ENCODE results near the gene KCNK6. TPM values are rescaled to one million over a fixed set of nuclear protein-coding genes. Genes with fewer than 3 reads are reported as not detected.
"Not testable (repeated sequence)": the region's sequence is repeated elsewhere in the genome, so short reads cannot be mapped to it uniquely, and the experiment has no call there.

Gene KCNK6
- polyA plus RNA-seq, 1 donor from 2014 or later, result 3.6 TPM

GRCh38 chr19:38359242-38360021, 39.8 kb downstream of the KCNK6 start:
- H3K36me3 Mint-ChIP-seq, result no peaks in the 10 kb centered on the region
- no peaks in the 10 kb centered on the region for H3K9me3 Mint-ChIP-seq
- peaks cover 0 to 7% (median 4%) of the 10 kb centered on the region in 3 donors for H3K4me1 Mint-ChIP-seq
- H3K27ac Mint-ChIP-seq, result no peak overlapping the region
- peak overlapping the region in 1 of 4 donors; percentile 84 for H3K4me3 Mint-ChIP-seq
- peaks cover 3% of the 10 kb centered on the region for H3K27me3 Mint-ChIP-seq

- peaks cover 3% of the 10 kb centered on the region for H3K27me3 Mint-ChIP-seq
- H3K4me1 Mint-ChIP-seq, result peaks cover 0 to 7% (median 4%) of the 10 kb centered on the region in 3 donors
- no peaks in the 10 kb centered on the region for H3K36me3 Mint-ChIP-seq
- H3K4me3 Mint-ChIP-seq, result peak overlapping the region in 3 of 4 donors; percentile 34 to 84 (median 41)
- H3K27ac Mint-ChIP-seq, result peak overlapping the region in 1 of 3 donors; percentile 47
- H3K9me3 Mint-ChIP-seq, result no peaks in the 10 kb centered on the region
These were observed 40.7 kb downstream of the KCNK6 start for GRCh38 chr19:38360351-38360750.

DNA sequence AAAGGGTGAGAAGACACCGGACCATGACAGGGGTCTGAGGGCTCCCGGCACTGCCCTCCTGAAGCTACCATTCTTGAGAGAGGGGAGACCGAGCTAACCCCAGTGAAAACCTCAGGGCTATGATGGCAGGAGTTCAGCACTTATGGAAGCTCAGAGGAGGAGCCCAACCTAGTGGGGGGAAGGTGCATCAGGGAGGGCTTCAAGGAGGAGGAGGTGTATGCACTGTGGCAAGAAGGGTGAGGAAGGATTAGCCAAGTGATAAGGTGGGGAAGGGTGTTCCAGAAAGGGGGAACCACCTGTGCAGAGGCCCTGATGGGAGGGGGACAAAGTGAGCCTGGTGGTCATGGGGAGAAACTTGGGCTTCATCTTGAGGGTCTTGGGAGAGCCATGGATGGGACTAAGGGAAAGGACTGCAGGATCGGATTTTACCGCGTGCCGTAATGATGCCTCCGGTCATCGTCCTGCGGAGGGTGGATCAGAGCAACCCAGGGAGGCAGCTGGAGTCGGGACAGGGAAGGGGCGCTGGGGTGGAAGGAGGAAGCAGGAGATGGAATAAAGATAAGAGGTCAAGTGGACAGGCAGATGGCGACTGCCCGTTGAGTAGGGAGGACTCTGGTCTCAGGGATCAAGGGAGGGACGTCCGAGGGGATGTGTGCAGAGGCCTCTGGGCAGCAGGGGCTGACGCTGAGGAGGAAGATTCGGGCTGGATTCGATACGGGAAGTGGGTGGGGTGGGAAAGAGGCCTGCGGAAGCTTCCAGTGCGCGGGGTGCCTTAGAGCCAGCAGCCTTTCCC, 41.4 kb downstream of the KCNK6 start:
- H3K4me1 Mint-ChIP-seq, result peaks cover 0 to 7% (median 4%) of the 10 kb centered on the region in 3 donors
- peak overlapping the region; percentile 84 to 95 (median 90) for H3K4me3 Mint-ChIP-seq
- H3K27ac Mint-ChIP-seq, result peak overlapping the region; percentile 37 to 47 (median 39)
- H3K27me3 Mint-ChIP-seq, result peaks cover 3% of the 10 kb centered on the region
- H3K9me3 Mint-ChIP-seq, result no peaks in the 10 kb centered on the region
- H3K36me3 Mint-ChIP-seq, result no peaks in the 10 kb centered on the region

GRCh38 chr19:38361633-38362075, 42.0 kb downstream of the KCNK6 start:
- Mint-ChIP-seq H3K36me3 (no peaks in the 10 kb centered on the region), H3K4me3 (peak overlapping the region; percentile 84 to 95 (median 90)), H3K27me3 (peaks cover 3% of the 10 kb centered on the region), H3K4me1 (peaks cover 0 to 7% (median 4%) of the 10 kb centered on the region in 3 donors), H3K9me3 (no peaks in the 10 kb centered on the region), H3K27ac (no peak overlapping the region)

- Mint-ChIP-seq H3K27ac (peak overlapping the region in 1 of 3 donors; percentile 53), H3K9me3 (no peaks in the 10 kb centered on the region), H3K36me3 (no peaks in the 10 kb centered on the region), H3K27me3 (peaks cover 3% of the 10 kb centered on the region), H3K4me1 (peaks cover 0 to 7% (median 4%) of the 10 kb centered on the region in 3 donors), H3K4me3 (peak overlapping the region; percentile 84 to 95 (median 90))
These were observed 42.7 kb downstream of the KCNK6 start for GRCh38 chr19:38362076-38362945.

- not testable (repeated sequence) for H3K27me3 Mint-ChIP-seq, H3K4me1 Mint-ChIP-seq, H3K27ac Mint-ChIP-seq, H3K36me3 Mint-ChIP-seq, H3K9me3 Mint-ChIP-seq
- H3K4me3 Mint-ChIP-seq, result peak overlapping the region; percentile 23 to 86 (median 65)
These were observed 43.5 kb downstream of the KCNK6 start for GRCh38 chr19:38362946-38363688.

DNA sequence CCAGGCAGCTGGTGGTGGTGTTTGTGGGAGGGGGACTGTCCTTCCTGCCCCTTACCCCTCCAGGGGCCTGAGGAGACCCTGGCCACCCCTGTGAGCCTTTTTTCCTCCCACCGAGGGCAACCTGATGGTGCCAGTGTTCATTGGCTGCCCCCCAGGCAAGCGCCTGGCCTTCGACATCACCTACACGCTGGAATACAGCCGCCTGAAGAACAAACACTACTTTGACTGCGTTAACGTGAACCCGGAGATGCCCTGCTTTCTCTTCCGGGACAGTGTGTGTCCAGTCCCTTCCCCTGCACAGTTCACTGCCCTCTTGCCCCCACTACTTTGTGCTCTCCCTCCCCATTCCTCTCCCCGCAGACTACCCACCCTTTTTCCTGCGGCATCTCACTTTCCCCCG, 47.4 kb downstream of the KCNK6 start:
- Mint-ChIP-seq H3K27ac (no peak overlapping the region), H3K4me3 (peak overlapping the region in 1 of 4 donors; percentile 26), H3K27me3 (peaks cover 8% of the 10 kb centered on the region), H3K4me1 (no peaks in the 10 kb centered on the region), H3K9me3 (no peaks in the 10 kb centered on the region), H3K36me3 (no peaks in the 10 kb centered on the region)

DNA sequence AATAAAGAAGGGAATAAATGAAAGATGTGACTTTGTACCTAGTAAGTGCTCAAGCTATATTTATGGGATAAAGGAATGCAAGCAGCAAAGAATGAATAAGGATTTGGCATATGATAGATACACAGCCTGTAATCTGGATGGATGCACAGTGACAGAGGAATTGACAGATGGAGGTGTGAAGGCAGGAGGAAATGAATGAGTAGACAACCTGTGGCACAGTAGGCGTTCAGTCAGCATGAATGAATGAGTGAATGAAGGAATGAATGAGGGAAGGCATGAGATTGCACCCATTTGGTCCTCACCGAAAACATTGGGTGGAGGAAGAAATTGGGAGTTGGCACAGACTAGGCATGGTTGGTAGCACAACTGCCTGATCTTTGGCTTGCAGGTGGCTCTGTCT, 49.9 kb downstream of the KCNK6 start:
- no peaks in the 10 kb centered on the region for H3K9me3 Mint-ChIP-seq
- H3K4me1 Mint-ChIP-seq, result peaks cover 2 to 4% (median 3%) of the 10 kb centered on the region in 3 donors
- H3K36me3 Mint-ChIP-seq, result peaks cover 4% of the 10 kb centered on the region
- peaks cover 8% of the 10 kb centered on the region for H3K27me3 Mint-ChIP-seq
- no peak overlapping the region for H3K4me3 Mint-ChIP-seq
- H3K27ac Mint-ChIP-seq, result no peak overlapping the region

- peaks cover 5% of the 10 kb centered on the region for H3K36me3 Mint-ChIP-seq
- H3K27ac Mint-ChIP-seq, result peak overlapping the region in 1 of 3 donors; percentile 9
These were observed 50.7 kb downstream of the KCNK6 start for GRCh38 chr19:38370299-38370698.

GRCh38 chr19:38371081-38371480, 51.4 kb downstream of the KCNK6 start:
- Mint-ChIP-seq H3K4me1 (peaks cover 12 to 17% (median 15%) of the 10 kb centered on the region in 3 donors), H3K36me3 (peaks cover 5% of the 10 kb centered on the region), H3K4me3 (no peak overlapping the region), H3K27me3 (peaks cover 8% of the 10 kb centered on the region), H3K9me3 (no peaks in the 10 kb centered on the region), H3K27ac (no peak overlapping the region)

More at GRCh38 chr19:38370299-38370698, 50.7 kb downstream of the KCNK6 start:
- H3K4me1 Mint-ChIP-seq, result peaks cover 9 to 10% (median 9%) of the 10 kb centered on the region in 3 donors
- no peaks in the 10 kb centered on the region for H3K9me3 Mint-ChIP-seq
- peak overlapping the region in 1 of 4 donors; percentile 12 for H3K4me3 Mint-ChIP-seq
- peaks cover 8% of the 10 kb centered on the region for H3K27me3 Mint-ChIP-seq

- Mint-ChIP-seq H3K4me3 (peak overlapping the region; percentile 99), H3K9me3 (no peaks in the 10 kb centered on the region), H3K36me3 (peaks cover 5% of the 10 kb centered on the region), H3K27me3 (peaks cover 8% of the 10 kb centered on the region), H3K27ac (peak overlapping the region; percentile 76 to 97 (median 96)), H3K4me1 (peaks cover 12 to 21% (median 20%) of the 10 kb centered on the region in 3 donors)
These were observed 54.3 kb downstream of the KCNK6 start for GRCh38 chr19:38373907-38374331.

DNA sequence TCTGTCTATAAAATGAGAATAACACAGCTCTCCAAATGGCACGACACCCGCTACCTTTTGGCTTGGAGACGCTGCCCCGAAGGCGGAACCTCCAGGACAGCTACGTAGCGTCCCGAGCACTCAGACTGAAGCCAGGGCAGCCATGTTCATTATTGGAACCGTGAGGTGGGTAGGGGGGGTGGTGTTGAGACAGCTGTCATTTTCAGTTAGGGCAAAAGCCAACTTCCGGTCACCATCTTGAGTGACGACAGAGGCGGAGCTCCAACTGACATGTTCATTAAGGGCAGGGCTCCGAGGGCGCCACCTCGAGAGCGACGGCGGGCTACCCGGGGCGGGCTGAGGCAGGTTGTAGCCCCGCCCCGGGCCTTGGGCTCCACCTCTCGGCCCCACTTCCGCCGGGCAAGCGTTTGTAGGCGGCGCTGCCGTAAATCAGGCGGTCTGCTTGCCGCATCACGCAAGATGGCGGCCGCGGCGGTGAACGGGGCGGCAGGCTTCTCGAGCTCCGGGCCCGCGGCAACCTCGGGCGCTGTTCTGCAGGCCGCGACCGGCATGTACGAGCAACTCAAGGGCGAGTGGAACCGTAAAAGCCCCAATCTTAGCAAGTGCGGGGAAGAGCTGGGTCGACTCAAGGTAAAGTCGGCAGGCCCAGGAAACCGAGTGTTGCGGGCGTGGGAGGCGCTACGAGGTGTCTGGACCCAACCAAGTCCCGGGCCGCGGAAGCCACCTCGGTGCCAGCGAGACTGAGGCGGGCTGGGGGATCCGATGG, 54.9 kb downstream of the KCNK6 start, which contains the start of gene PSMD8:
Gene PSMD8 (plus strand): TSS at position 240 of the 766 bp plus-strand sequence. CDS start 31 bp downstream, at position 271.
- H3K9me3 Mint-ChIP-seq, result no peaks in the 10 kb centered on the region
- peak within 1 kb of the TSS; percentile 99 for H3K4me3 Mint-ChIP-seq
- H3K27ac Mint-ChIP-seq, result peak within 1 kb of the TSS; percentile 76 to 99 (median 97)

GRCh38 chr19:38375098-38375493, 55.5 kb downstream of the KCNK6 start:
- Mint-ChIP-seq H3K27me3 (peaks cover 8% of the 10 kb centered on the region), H3K27ac (peak overlapping the region; percentile 76 to 99 (median 97)), H3K36me3 (peaks cover 12% of the 10 kb centered on the region), H3K4me1 (peaks cover 12 to 22% (median 20%) of the 10 kb centered on the region in 3 donors), H3K9me3 (no peaks in the 10 kb centered on the region), H3K4me3 (peak overlapping the region; percentile 99)

More for the DNA sequence above, 54.9 kb downstream of the KCNK6 start, which contains the start of gene PSMD8:
- Mint-ChIP-seq H3K4me1 (peaks cover 12 to 21% (median 20%) of the 10 kb centered on the region in 3 donors), H3K36me3 (peaks cover 8% of the 10 kb centered on the region), H3K27me3 (peaks cover 8% of the 10 kb centered on the region)
